NCI-H1048 (cell line): ENCODE results near the gene SNAP25.
A peak's percentile ranks its signal among the peaks of the same experiment; 100 is the strongest.

Source experiments
- DNase-seq: peaks from one replicate; lab custom pipeline; 2025; lab: John Stamatoyannopoulos, UW

The SNAP25 gene

GRCh38 chr20:10218536-10219451 is at the start of gene SNAP25:
Gene SNAP25 (plus strand): TSS chr20:10218830. CDS start chr20:10275492, 56,662 bp downstream.
- DNase-seq: peak; percentile 70

- DNase-seq: no peak
Measured at GRCh38 chr20:10169752-10170151, 48.9 kb upstream of the SNAP25 start.

DNA sequence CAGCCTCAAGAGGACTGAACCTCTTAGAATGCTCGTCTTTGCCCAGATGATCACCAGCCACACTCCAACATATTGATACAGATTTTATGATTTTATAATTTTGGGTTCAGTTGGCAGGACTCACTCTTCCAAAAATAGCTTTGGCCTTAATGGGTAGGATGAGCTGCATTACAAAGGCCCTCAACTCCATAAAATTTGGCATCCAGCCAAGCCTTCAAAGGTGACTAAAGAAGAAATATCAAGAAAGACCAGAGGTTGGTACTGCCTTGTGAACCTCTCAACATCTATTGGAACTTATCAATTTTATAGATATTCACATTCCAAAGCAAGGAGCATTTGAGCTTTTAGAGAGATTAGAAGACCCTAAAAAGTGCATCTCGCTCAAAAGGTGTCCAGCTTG is 48.4 kb upstream of the SNAP25 start:
- DNase-seq: no peak

GRCh38 chr20:10171864-10172751 is 46.5 kb upstream of the SNAP25 start:
- no peak for DNase-seq

- DNase-seq: no peak
Measured at GRCh38 chr20:10172998-10173655, 45.5 kb upstream of the SNAP25 start.

- no peak for DNase-seq
Measured at GRCh38 chr20:10174400-10174799, 44.2 kb upstream of the SNAP25 start.

- DNase-seq: no peak
Measured at GRCh38 chr20:10177326-10177725, 41.3 kb upstream of the SNAP25 start.

DNA sequence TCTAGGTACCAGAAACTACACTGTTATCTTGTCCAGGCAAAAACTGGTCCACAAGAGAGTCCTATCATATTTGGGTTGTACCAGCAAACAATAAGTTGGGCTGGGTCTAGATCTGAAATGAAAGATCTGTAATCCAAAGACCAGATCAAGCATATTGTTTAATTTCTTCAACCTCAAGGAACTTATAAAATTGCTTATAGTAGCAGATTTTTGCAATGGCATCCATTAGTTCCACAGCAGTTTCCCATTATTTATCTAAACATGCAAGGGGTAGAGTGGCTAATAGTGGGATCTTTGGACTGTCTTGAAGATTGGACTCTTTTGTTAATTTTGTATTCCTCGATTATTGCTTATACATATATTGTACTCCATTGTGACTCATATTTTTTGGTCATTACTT is 40.5 kb upstream of the SNAP25 start:
- DNase-seq: no peak

DNA sequence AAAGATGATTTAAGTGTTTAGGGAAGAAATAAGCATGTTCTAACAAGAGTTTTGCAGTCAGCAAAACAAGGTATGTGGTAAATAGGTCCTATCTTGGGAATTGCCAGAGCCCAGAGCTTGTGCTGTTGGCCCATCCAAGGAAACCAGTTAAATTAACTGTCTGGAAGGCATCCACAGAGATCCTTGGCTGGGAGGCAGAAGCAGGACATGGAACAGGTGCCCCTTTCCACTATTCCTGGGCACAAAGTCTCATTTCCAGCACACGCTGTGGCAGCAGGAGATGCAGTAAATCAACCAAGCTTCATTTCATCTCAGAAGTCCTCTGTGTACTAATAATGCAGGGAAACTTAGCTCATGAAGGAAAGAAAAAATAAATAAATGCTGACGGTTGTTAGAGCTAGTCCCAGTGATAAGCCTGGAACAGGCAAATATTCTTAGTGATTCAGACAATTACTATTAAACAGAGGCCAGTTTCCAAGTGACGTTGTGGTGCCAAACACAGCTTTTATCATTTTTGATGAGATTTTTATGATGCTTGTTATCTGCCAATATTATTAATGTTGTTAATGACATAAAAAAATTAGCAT is 39.8 kb upstream of the SNAP25 start:
- no peak for DNase-seq

DNA sequence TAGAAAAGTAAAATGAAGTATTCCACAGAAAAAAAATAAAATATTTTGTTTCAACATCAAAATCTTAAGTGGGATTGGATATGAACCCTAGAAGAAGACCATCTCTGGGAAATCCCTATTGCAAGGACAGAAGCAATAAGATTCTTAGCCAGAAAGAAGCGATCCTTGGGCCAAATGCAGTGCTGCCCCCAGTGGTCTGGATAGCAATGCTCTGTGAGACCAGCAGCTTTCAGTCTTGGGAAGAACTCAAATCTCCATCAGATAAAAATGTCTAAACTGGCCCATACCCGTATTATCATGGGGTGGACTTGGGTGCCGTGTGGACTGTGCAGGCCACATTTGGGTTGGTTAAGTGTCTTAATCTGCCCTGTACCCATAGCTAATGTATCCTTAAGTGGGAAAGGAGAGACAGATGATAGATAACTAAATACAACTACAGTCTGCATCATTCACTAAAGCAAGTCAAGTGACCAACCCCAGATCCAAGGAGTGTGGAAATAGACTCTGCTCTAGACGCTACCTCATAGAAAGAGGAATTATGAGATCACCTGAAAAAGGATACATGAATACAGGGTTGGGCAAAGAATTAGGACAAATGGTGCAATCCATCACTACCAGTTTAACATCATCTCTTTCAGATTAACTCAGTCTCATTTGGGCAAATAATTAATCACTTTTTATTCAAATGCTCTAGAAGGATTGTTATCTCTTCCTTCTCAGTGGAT is 38.9 kb upstream of the SNAP25 start:
- DNase-seq: no peak

- no peak for DNase-seq
Measured at GRCh38 chr20:10180651-10181235, 37.9 kb upstream of the SNAP25 start.

- no peak for DNase-seq
Measured at GRCh38 chr20:10185741-10186558, 32.7 kb upstream of the SNAP25 start.

DNA sequence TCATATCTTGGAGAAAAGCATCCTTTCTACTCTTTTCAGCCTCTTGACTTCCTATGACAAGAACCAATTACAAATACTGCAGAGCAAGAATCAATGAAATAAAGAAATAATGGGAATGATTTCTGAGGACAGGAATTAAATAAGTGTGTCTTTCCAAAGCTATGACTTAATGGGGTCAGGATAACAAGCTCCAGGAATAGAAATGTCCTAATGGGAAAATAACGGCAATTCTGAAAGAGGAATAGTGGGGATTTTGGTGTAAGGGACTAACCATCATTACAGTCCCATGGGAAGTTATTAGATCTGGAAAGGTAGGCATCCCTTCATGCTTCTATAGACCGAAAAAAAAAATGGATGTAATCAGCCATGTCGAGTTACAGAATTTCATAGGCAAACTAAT is 28.2 kb upstream of the SNAP25 start:
- no peak for DNase-seq

GRCh38 chr20:10192171-10192570 is 26.5 kb upstream of the SNAP25 start:
- no peak for DNase-seq

DNA sequence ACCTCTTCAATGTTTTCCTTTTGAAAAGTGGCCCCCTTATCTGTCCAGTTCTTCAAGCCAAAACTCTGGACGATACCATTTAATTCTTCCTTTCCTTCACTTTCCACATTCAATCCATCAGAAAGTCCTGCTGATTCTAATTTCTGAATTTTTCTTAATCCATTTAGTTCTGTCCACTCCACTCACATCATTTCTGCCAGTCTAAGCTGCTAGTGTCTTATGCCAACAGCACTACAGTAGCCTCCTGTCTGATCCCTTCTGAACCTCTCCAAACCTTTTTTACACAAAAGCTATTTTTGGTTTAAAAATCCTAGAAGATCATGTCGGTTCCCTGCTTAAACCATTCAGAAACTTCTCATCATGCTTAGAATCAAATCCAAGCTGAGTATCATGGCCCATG is 24.5 kb upstream of the SNAP25 start:
- no peak for DNase-seq

DNA sequence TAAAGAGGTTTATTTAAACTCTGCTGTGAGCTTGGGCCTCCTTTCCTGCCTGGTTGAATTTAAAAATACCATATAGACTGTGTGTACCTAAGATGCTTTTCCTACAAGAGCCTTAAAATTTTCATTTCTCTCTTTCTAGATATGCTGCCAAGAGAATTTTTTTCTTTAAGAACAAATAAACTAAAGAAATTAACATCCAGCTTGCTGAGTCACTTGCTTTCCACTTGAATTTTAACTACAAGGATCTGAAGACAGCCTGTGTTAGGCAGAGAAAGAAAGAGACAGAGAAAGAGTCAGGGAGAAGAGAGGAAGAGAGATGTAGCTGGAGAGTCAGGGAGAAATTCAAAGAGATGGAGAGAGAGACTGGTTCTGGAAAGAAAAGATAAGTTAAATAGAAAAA is 18.3 kb upstream of the SNAP25 start:
- no peak for DNase-seq

DNA sequence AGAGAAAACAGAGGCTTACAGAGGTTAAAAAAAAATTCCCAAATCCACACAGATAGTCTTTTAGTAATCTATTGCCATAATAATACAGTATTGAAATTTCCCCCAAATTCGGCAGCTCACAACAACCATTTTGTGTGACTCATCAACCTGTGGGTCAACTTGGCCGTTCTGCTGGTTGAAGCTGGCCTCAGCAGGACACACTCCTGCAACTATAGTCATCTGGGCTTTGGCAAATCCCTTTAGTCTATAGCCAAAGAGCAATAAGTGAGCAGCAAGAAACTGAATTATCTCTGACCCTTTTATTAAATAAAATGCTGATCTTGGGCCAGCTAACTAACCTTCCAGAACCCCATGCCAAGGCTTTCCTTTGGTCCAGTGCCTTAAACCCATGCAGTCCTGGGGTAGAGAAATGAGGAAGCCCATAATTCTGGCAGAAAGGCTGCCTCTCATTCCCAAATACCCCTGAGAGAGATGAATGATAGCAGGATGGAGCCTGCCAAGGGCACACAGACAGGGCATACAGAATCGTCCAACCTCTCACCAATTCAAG is 17.2 kb upstream of the SNAP25 start:
- no peak for DNase-seq

DNA sequence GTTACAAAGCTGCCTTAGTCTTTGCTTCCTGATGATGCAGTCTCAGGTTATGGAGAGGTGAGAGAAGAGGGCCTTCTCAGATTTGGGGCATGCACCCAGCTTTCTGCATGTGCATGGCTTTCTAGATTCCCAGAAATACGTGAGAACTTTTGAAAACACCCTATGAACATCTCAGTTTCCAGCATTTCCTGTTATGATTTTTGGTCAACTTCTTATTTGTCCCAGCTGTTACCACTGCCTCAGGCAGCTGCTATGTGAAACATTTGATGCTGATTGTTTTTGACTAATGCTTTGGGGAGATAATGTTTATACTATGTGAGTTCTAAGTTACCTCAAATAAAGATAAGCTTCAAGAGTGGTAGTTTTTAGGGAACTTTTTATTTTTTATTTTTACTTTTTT is 9.5 kb upstream of the SNAP25 start:
- DNase-seq: no peak

GRCh38 chr20:10213526-10213925 is 5.1 kb upstream of the SNAP25 start:
- no peak for DNase-seq
